Frontal cortex (tissue), 4 donors: Measurements from ENCODE around the gene FAM20C. TPM values are rescaled to one million over a fixed set of nuclear protein-coding genes. Genes with fewer than 3 reads are reported as not detected.

Experiments
- DNase-seq, 2 donors: peaks; one replicate each; pipeline ENCODE4 v3.0.0; 2012; ENCODE audit warnings: low spot score in 2 of 2
- FAIRE-seq: peaks from 2 replicates; lab custom pipeline; 2012; peaks lifted over from hg19 to GRCh38; lab: Jason Lieb, UNC
- total RNA-seq: library from RNA; depleted of rRNA; stranded (reverse); fragments of >200 nt; gene quantifications from one replicate; pipeline ENCODE4 v1.2.3, GENCODE V29; 2014
- donor health status: control.
- donor health status: control.
- donor health status: control.

FAM20C gene
- total RNA-seq, 1 donor from 2014 or later: 19.6 TPM

DNA sequence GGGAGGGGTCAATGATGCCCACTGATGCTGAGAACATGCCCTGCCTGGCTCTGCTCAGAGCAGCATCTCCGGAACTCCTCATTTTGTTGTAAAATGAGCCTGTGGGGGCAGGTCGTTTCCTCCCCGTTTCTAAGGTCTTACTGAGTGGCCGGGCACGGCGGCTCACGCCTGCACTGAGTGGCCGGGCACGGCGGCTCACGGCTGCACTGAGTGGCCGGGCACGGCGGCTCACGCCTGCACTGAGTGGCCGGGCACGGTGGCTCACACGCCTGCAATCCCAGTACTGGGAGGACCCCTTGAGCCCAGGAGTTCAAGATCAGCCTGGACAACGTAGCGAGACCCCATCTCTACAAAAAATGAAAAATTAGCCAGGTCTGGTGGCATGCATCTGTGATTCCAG is 58.6 kb downstream of the FAM20C start:
- no peak for DNase-seq
- FAIRE-seq: no peak

DNA sequence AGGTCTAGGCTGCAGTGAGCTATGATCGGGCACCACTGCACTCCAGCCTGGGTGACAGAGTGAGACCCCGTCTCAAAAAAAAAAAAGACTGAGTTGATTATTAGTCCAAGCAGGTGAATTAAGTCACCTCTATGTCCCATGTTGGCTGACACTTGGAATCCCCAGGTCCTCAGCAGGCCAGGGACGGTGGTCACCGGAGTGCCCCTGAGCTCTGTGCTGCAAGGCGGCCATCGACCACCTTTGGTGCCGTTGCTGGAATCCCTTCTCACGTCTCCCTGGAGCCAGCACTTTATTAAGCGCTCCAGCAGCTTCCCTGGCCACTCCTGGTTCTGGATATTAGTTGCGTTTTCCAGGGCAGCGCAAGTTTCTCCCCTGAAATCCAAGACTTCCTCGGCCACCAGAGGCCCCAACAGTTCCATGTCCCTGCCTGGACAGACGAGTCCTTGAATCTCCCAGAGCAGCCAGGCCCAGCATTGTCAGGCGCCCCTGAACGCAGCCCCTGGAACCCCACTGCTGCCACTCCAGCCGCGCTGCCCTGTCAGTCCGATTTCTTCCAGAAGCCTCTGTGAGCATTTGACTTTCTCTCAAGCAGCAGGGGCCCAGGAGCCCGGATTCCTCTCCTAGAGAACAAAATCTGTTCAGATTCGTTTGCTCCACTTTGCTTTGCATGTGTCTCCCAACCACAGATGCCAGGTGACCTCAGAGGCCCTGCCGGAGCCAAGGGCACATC is 59.2 kb downstream of the FAM20C start:
- FAIRE-seq (no peak), DNase-seq (no peak)

- DNase-seq (no peak), FAIRE-seq (no peak)
These were observed 60.0 kb downstream of the FAM20C start for GRCh38 chr7:252216-252965.

GRCh38 chr7:252981-253380 is 60.6 kb downstream of the FAM20C start:
- no peak for DNase-seq
- no peak for FAIRE-seq

DNA sequence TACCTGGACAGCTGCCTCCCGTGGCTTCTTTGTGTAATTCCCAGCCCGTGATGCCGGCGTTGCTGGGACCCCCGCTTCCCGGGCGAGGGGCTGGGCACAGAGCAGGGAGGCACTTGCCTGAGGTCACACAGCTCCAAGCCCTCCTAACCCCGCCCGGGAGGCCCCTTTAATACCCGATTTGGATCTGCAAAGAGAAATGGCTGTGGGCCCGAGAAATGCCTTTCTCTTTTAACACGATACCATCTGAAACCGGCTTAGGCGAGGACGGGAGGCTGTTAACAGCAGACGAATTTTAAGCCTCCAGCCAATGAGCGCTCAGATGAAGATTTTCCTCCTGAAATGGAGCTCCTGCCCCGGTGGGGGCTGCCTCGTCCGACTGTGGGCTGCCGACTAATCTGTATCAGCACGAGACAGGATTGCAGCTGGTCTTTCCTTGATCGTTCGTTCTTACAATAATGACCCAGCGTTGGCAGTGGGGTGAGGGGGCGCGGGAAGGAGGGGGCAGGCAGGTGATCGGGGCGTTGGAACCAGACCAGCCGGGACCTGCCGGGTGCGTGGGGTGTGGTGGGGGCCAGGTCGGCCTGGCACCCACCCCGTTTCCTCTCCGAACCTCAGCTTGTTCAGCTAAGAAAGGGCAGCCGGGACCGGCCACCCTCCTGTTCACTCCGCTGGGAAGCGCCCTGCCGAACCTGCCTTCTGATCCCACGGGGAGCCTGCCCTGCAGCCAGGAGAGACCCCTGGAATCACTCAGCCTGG is 61.4 kb downstream of the FAM20C start:
- DNase-seq: no peak
- FAIRE-seq: no peak

- FAIRE-seq (no peak), DNase-seq (no peak)
These were observed 62.1 kb downstream of the FAM20C start for GRCh38 chr7:254337-255037.

DNA sequence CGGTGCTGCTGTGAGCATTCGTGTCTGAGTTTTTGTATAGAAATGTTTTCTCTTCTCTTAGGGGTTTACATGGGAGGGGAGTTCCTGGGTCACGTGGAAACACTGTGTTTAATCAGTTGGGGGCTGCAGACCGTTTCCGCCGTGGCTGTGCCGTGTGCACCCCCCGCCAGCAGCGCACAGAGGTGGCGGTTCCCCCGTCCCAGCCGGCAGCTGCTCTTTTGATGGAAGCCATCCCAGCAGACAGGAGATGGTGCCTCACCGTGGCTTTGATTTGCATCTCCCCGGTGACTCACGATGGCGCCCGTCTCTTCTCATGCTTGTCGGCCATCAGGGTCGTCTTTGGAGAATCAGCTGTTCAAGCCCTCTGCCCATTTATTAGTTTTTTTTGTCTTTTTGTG is 62.7 kb downstream of the FAM20C start:
- DNase-seq: no peak
- no peak for FAIRE-seq

DNA sequence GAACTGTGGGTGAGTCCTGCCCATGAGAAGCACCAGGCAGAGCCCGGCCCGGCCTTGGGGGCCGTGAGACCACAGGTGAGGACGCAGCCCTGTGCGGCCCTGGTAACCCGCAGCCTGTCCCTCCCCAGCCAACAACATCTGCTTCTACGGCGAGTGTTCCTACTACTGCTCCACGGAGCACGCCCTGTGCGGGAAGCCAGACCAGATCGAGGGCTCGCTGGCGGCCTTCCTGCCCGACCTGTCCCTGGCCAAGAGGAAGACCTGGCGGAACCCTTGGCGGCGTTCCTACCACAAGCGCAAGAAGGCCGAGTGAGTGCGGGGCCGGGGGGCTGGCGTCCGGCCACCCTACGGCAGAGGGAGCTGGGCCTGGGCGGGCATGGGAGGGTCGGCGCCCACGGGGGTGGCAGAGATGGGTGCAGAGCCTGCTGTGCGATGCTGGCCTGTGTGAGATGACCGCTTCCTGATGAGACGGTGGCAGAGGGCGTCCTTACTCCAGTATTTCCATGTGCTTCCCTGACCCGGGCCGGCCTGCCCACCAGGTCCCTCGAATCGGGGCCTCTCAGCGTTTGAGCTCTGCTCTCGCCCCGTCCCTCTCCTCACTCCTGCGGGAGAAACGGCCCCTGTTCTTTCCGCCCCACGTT is 63.5 kb downstream of the FAM20C start:
- DNase-seq: peak in 1 of 2 donors; percentile 17
- FAIRE-seq: no peak

DNA sequence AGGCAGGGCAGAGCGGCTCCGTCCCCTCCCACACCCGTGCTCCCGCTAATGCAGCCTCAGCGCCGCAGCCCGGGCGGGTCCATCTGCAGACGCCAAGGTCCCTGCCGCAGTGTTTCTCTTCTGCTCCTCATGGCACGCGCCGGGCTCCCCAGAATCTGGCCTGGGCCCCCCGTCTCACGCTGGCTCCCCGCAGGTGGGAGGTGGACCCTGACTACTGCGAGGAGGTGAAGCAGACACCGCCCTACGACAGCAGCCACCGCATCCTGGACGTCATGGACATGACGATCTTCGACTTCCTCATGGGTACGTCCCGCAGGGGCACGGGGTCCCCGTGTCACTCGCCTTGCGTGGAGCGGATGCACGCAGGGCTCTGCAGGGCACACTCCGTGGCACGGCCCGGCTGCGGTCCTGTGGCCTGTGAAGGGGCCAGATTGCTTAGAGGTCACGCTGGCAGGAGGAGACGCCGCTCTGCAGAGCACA is 64.1 kb downstream of the FAM20C start:
- no peak for DNase-seq
- no peak for FAIRE-seq

DNA sequence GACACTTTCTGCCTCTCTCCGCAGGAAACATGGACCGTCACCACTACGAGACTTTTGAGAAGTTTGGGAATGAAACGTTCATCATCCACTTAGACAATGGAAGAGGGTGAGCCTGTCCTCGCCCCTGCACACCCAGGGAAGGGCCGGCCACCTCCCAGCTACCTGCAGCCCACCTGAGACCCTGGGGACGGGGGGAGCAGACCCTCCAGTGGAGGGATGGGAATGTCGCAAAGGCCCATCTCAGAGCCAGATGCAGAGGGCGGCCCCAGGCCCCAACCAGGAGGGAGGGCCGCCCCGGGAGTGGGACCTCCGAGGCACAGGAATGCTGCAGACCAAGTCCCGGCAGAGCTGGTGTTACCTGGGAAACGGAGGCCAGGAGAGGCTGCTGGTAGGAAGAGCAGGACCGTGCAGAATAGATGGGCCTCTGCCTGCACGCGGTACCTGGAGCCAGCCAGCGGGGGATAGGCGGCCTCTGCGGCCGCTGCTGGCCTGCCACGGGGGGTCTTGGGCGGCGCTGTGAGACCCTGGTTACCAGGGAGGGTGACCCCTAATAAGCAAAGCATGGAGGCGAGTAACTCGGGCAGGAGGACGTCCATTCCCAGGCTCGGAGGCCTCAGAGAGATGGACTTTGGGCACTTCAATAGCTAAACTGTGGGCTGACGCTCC is 64.7 kb downstream of the FAM20C start:
- DNase-seq (no peak), FAIRE-seq (no peak)

DNA sequence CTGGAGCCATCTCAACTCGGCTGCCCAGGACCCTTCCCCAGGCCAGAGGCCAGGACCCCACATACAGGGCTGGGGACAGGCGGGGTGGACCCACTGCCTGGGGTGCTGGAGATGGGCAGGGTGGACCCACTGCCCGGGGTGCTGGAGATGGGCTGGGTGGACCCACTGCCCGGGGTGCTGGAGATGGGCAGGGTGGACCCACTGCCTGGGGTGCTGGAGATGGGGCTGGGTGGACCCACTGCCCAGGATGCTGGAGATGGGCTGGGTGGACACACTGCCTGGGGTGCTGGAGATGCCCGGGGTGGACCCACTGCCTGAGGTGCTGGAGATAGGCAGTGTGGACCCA is 65.2 kb downstream of the FAM20C start:
- no peak for FAIRE-seq
- DNase-seq: no peak

DNA sequence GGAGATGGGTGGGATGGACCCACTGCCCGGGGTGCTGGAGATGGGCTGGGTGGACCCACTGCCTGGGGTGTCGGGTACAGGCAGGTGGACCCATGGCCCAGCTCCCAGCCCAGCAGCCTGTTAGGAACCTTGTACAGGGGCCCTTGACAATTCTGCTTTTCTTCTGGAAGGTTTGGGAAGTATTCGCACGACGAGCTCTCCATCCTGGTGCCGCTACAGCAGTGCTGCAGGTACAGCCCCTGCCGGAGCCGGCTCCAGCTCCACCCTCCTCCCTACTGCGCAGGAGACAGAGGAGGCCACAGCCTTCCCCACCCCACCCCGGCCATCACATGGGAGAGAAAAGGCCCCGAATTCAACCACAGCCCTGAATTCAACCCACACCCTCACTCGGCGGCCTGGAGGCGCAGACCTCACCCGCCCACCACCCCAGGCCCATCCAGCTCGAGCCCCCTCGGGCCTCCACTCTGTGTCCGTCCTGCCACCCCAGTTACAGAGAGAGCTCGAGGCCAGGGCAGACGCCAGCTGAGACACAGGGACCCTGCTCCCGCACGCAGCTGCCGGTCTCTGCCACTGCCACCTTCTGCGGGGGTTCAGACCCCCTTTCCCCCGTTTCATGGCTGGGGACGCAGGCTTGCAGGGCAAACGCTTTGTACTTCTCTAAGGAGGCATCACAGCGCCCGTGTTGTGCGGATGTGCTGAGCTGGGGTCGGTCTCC is 66.3 kb downstream of the FAM20C start:
- FAIRE-seq (no peak), DNase-seq (no peak)

GRCh38 chr7:259191-259505 is 66.8 kb downstream of the FAM20C start:
- FAIRE-seq (no peak), DNase-seq (no peak)

GRCh38 chr7:259751-260405 is 67.5 kb downstream of the FAM20C start:
- DNase-seq (peak in 1 of 2 donors; percentile 30), FAIRE-seq (no peak)

DNA sequence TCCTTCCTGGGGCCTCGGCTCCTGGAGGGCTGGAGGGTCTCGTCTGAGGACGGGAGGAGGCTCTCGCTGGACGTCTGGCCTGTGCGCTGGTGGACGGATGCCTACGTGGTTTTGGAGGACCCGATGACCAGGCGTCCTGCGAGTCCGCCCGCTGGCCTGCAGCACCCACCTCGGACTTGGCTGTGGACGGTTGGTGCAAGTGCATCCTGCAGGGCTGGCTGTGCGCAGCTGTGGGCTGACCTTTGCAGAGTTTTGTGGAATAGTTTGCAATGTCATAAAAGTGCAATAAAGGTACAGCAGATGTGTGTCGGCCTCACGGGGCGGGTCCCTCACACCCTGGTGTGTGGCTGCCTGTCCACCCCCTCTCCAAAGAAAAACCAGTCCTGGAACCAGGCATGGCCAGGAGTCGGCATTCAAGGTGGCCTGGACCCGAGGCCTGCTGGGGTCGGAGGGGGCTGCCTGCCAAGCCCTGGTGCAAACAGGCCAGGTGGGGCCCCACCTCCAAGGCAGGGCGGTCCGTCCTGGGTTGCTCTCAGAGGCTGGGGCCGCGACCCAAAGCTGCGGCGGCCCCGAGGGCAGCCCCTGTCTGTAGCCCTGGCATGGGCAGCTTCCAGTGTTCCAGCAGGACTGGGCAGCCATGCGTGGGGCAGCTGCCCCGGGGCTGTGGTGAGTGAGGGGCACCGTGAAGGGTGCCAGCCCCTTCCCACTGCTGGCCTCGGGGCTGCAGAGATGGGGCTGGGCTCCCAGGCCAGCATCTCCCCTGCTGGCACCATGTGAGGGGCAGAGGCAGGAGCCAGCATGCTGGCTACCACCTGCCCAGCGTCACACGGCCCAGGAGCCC is 68.3 kb downstream of the FAM20C start:
- FAIRE-seq (no peak), DNase-seq (no peak)

GRCh38 chr7:261341-262250 is 69.2 kb downstream of the FAM20C start:
- DNase-seq (no peak), FAIRE-seq (no peak)

DNA sequence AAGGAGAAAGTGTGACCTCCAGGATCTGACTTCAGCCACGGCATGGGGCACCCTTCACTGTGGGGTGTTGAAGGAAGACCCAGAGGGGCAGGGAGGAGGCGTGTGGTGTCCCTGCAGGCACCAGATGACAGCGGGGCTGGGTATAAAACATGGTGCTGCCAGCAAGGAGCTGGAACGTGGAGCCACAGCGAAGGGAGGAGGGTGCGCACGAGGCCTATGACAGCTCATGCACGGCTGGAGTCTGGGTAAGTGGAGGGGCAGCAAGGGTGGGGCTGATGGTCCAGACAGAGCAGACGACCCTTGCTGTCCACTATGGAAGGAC is 69.8 kb downstream of the FAM20C start:
- no peak for FAIRE-seq
- no peak for DNase-seq
